HL-60 (cell line): ENCODE measurements around the gene FOXF1.

ENCODE experiments used
- DNase-seq, 2 experiments: peaks; one replicate each; pipeline ENCODE4 v3.0.0-alpha.2; 2010 to 2020; ENCODE audit warnings: low read depth in 1 of 2, low spot score in 1 of 2
- H3K27ac ChIP-seq: fragments of 250-450 bp; sonication (Bioruptor Pico); replicated peaks from 2 replicates; pipeline ENCODE4 v1.5.1; 2020; ENCODE audit warnings: mild to moderate bottlenecking, moderate library complexity
- H3K27me3 ChIP-seq: fragments of 250-450 bp; sonication (Bioruptor Pico); 2 replicates; pipeline ENCODE4 v1.5.1; 2021; ENCODE audit warnings: mild to moderate bottlenecking, moderate library complexity; ENCODE audit not compliant: insufficient read depth, poor library complexity, severe bottlenecking
- H3K4me3 ChIP-seq: replicated peaks from 2 replicates; pipeline ENCODE4 v1.5.1; 2011; ENCODE audit warnings: mild to moderate bottlenecking, control low read depth, low read length; ENCODE audit not compliant: insufficient read depth
- CTCF ChIP-seq: IDR thresholded peaks from one replicate; pipeline ENCODE4 v1.5.1; 2011; ENCODE audit warnings: low read length, control low read depth, inconsistent platforms; ENCODE audit not compliant: insufficient read depth
- GABPA ChIP-seq: IDR thresholded peaks from 2 replicates; pipeline ENCODE4 v1.6.1; 2012; ENCODE audit warnings: low read depth
- POLR2AphosphoS5 ChIP-seq: IDR thresholded peaks from 2 replicates; pipeline ENCODE4 v1.6.1; 2012; ENCODE audit warnings: low read depth
- SPI1 ChIP-seq: IDR thresholded peaks from 2 replicates; pipeline ENCODE4 v1.6.1; 2012; ENCODE audit warnings: low read depth, mild to moderate bottlenecking, borderline replicate concordance
- TF ChIP-seq, protein P1 (sequence below): IDR thresholded peaks from 2 replicates; pipeline ENCODE4 v1.6.1; 2012; ENCODE audit warnings: low read depth; ENCODE audit not compliant: insufficient replicate concordance

The FOXF1 gene

GRCh38 chr16:86466696-86467406, 43.5 kb upstream of the FOXF1 start:
- Histone ChIP-seq H3K27ac (no peak overlapping the region), H3K4me3 (no peak overlapping the region), H3K27me3 (no peaks in the 10 kb centered on the region)
- TF ChIP-seq, protein P1, sequence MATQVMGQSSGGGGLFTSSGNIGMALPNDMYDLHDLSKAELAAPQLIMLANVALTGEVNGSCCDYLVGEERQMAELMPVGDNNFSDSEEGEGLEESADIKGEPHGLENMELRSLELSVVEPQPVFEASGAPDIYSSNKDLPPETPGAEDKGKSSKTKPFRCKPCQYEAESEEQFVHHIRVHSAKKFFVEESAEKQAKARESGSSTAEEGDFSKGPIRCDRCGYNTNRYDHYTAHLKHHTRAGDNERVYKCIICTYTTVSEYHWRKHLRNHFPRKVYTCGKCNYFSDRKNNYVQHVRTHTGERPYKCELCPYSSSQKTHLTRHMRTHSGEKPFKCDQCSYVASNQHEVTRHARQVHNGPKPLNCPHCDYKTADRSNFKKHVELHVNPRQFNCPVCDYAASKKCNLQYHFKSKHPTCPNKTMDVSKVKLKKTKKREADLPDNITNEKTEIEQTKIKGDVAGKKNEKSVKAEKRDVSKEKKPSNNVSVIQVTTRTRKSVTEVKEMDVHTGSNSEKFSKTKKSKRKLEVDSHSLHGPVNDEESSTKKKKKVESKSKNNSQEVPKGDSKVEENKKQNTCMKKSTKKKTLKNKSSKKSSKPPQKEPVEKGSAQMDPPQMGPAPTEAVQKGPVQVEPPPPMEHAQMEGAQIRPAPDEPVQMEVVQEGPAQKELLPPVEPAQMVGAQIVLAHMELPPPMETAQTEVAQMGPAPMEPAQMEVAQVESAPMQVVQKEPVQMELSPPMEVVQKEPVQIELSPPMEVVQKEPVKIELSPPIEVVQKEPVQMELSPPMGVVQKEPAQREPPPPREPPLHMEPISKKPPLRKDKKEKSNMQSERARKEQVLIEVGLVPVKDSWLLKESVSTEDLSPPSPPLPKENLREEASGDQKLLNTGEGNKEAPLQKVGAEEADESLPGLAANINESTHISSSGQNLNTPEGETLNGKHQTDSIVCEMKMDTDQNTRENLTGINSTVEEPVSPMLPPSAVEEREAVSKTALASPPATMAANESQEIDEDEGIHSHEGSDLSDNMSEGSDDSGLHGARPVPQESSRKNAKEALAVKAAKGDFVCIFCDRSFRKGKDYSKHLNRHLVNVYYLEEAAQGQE: no peak
- TF ChIP-seq GABPA (no peak), SPI1 (no peak), POLR2AphosphoS5 (no peak), CTCF (no peak)
- no peak for DNase-seq

DNA sequence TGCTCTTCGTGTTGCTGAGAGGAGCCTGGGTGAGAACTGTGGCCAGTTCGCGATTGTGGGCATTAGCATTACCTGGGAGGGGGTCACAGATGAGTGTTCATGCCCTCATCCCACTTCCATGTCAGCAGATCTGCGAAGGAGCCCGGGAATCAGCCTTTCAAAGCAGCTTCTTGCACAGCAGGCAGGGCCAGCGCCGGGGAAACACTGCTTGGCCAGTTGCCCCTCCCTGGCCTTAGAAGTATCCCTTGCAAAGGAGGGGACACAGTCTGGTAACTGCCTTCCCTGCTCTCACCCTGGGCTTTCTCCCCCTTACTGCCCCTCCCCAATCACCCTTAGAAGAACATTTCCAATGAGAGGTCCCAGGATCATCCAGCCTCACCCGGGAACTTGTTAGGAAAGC, 42.8 kb upstream of the FOXF1 start:
- DNase-seq: no peak
- Histone ChIP-seq H3K27ac (no peak overlapping the region), H3K4me3 (no peak overlapping the region), H3K27me3 (no peaks in the 10 kb centered on the region)
- TF ChIP-seq CTCF (no peak), POLR2AphosphoS5 (no peak), SPI1 (no peak), GABPA (no peak)
- TF ChIP-seq, protein P1: no peak

DNA sequence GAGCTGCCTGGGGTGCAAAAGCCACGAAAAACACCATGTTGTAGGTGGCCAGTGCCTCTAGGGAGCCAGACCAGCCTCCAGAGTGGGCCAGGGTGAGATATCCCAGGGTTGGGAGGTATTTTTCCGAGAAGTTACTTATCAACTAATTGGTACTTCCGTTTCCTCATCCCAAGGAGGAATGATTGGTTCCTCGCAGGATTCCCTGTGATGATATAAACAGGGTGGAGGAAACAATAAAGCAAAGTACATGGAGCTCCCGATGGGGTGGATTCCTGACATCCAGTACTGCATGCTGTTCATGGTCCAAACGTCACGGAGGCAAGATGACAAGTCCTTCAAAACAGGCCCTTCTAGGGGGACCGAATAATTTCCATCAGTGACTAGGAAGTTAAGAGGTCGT, 39.4 kb upstream of the FOXF1 start:
- DNase-seq: no peak
- Histone ChIP-seq H3K27ac (no peak overlapping the region), H3K4me3 (no peak overlapping the region), H3K27me3 (no peaks in the 10 kb centered on the region)
- no peak for TF ChIP-seq POLR2AphosphoS5

DNA sequence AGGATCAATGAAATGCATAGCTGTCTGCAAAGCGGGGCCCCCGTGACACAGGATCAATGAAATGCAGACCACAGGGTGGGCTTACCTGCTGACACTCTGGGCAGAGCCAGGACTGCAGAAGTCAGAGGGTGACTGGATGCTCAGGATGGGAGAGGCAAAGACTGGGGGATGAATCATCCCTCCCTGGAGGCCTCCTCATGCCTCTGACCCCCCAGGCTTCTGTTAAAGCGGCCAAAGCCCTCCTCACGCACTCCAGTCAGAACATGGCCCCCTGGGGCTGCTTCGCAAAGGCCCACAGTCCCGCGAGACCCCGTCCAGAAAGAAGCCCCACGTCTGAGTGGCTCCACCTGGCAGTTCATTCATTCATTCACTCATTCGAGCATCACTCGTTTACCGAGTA, 38.4 kb upstream of the FOXF1 start:
- DNase-seq: no peak
- no peak for TF ChIP-seq GABPA
- no peak for TF ChIP-seq SPI1
- no peak for TF ChIP-seq POLR2AphosphoS5
- TF ChIP-seq CTCF: no peak
- TF ChIP-seq, protein P1: no peak
- H3K27me3 ChIP-seq: no peaks in the 10 kb centered on the region

More for the DNA sequence above, 38.4 kb upstream of the FOXF1 start:
- H3K27ac ChIP-seq: no peak overlapping the region
- no peak overlapping the region for H3K4me3 ChIP-seq
